SKM-1 (cell line): ENCODE results near the gene RPTOR.

Experiments used
- DNase-seq: peaks from one replicate; lab custom pipeline; 2025; ENCODE audit not compliant: unreplicated experiment; lab: John Stamatoyannopoulos, UW

The RPTOR gene

DNA sequence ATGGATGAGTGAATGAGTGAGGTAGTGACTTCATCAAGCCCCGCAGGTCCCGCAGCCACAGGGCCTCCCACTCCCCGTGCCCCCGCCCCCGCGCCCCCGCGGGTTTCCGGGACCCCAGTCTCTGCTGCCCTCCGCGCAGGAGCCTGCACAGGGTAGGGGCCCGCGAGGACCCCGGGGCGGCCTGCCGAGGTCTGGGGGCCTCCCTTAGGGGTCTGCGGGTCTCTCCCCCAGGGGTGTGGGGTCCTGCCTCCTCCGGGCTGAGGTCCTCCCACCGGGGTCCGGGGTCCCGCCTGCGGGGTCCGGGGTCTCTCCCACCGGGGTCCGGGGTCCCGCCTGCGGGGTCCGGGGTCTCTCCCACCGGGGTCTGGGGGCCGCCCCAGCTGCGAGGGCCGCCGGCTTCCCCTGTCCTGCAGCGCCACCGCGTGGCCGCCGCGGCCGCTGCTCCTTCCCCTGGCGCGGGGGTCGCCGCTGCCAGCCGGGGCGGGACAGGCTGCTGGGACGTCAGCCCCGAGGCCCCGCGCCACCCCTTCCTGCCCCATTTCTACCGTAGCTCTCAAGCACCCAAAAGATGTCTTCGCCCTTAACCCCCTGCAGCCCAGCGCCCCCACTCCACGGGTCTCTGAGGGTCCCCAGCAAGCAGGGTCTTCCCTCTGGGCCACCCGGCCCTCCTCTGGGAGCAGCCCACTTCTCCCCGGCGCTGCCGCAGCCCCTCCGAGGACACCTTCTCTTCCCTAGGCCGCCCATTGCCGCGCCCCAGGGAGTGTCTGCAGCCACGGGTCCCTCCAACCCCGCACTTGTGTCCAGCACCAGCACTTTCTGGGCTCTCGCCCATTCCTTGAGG, 436.6 kb downstream of the RPTOR start:
- DNase-seq: no peak

DNA sequence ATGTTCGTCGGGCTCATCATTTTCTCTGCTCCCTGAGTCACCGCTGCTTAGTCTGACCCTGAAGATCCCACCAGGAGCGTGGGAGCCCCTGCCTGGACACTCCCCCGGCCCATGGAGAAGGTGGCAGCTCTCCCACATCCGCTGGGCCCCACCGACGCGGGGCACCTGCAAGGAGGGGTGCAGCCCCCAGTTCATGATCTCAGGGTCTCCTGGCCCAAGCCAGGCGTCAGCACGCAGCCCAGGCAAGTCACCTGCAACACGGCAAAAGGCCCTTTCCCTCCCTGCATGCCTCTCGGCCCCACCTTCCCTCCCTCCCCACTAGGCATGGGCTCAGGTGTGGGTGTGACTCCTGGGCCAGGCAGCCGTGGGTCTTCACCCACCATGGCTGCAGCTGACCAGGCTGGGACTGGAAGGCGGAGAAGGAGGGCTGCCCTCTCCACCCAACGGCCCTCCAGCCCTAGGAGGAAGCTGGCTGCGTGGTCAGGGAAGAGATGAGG, 437.3 kb downstream of the RPTOR start:
- DNase-seq: no peak

DNA sequence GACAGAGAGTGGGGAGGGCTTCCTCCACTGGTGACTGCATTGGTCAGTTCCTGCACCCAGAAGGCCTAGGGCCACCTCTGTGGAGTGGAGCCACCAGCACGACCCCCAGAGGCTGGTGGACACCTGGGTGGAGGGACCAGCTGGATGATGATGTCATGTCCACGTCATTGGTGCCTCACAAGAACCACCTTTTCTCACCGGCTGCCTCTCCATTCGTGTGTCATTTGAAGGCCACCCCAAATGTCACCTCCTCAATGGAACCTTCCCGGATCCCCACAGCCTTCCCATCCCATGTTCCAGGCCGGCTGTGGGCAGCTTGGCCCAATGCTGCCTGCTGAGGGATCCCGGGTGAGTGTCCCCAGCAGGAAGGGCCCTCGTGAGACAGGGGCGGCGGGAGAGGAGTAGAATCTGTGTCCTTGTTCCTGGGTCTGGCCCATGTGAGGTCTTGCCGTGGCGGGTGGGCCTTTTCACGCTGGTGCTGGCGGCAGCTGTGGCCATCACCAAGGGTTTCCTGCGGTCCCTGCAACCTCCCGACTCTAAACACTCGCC, 437.9 kb downstream of the RPTOR start:
- no peak for DNase-seq

DNA sequence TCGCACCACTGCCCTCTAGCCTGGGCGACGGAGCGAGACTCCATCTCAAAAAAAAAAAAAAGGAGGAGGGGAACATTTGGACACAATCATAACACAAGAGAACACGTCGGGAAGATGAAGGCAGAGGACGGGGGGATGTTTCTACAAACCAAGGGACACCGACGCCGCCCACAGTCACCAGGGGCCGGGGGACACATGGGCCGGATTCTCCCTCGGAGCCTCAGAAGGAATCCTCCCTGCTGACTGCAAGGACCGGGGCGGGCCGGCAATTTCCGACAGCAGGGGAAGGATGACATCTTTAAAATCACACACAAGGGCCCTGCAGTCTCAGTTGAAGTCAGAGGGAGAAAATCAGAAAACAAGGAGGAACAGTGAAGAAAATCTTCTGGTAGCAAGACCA, 438.9 kb downstream of the RPTOR start:
- DNase-seq: no peak

GRCh38 chr17:80984749-80985148, 440.1 kb downstream of the RPTOR start:
- no peak for DNase-seq

DNA sequence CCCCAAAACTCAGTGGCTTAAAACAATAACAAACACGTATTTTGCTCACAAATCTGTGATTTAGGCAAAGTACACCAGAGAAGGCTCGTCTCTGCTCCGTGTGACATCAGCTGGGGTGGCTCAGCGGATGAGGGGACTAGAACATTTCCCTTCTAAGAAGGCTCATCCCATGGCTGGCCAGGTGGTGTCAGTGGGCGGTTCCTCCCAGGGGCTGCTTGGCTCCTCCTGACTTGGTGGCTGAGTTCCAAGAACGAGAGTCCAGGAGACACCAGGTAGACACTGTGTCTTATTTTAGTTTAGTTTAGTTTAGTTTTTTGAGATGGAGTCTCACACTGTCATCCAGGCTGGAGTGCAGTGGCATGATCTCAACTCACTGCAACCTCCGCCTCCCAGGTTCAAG, 441.4 kb downstream of the RPTOR start:
- no peak for DNase-seq

- peak; percentile 58 for DNase-seq
Observed at GRCh38 chr17:80986816-80987475, 442.3 kb downstream of the RPTOR start.

DNA sequence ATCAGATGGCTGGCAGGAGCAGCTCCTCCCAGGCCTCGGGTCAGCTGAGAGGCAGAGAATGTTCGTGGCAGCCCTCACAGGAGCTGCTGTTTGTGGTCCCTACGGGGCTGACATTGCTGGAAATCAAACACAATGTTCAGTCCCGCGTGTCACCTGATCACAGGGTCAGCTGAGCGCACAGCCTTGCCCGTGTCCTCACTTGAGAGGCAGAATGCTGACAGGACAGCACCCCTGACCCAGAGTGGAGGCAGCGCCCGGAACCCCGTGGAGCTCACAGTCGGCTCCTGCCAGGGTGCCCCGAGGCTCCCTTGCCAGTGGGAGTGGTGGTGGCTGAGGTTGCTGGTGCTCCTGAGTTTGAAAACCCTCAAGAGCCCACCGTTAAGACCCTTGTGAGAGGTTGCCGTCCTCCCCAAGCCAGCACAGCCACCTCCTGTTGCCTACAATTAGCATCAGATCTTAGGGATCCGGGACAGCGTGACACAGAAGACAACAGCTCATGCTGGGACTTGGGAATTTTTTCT, 443.4 kb downstream of the RPTOR start:
- DNase-seq: no peak

GRCh38 chr17:80989586-80989913, 444.9 kb downstream of the RPTOR start:
- no peak for DNase-seq

DNA sequence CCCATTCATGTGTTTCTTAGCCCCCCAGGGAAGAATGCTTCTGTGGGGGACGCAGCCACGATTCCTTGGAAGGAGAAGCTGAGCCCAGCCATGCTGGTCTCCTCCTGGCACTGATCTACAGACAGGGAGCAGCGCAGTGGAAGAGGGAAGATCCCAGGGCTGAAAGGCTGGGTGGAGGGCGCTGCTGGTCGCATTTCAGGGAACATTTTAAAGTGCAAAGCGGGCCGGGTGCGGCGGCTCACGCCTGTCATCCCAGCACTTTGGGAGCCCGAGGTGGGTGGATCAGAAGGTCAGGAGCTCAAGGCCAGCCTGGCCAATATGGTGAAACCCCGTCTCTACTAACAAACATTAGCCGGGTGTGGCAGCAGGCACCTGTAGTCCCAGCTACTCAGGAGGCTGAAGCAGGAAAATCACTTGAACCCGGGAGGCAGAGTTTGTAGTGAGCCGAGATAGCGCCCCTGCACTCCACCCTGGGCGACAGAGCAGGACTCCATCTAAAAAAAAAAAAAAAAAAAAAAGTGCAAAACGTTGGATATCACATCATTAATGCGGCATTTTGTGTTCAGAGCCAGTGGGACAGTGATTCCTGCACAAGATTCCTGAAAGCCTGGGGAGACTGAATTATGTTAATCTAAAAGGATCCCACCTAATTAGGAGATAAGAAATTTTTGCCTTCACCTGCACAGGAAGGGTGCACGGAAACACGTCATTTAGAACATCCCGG, 446.4 kb downstream of the RPTOR start:
- DNase-seq: no peak

DNA sequence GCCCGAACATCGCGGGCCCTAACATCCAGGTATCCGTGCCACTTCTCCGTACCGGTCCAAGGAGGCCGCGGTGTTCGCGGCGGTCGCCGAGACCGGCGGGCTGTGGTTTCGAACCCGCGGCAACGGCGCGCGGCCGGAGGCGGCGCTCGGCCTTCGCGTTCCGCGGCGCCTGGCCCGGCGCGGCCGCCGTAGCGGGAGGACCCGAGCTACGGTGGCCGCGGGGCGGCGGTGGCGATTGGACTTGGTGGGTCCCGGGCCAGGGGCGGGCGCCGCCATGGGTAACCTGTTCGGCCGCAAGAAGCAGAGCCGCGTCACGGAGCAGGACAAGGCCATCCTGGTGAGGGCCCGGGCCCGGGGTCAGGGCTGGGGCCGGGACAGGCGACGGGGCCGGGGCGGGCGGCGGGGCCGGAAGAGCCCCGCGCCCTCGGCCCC, 447.0 kb downstream of the RPTOR start, which contains the start of gene CHMP6:
Gene CHMP6, plus strand, starts transcription at position 197 of the 432 bp plus-strand sequence. Its CDS starts 78 bp downstream, at position 275.
- DNase-seq: no peak

DNA sequence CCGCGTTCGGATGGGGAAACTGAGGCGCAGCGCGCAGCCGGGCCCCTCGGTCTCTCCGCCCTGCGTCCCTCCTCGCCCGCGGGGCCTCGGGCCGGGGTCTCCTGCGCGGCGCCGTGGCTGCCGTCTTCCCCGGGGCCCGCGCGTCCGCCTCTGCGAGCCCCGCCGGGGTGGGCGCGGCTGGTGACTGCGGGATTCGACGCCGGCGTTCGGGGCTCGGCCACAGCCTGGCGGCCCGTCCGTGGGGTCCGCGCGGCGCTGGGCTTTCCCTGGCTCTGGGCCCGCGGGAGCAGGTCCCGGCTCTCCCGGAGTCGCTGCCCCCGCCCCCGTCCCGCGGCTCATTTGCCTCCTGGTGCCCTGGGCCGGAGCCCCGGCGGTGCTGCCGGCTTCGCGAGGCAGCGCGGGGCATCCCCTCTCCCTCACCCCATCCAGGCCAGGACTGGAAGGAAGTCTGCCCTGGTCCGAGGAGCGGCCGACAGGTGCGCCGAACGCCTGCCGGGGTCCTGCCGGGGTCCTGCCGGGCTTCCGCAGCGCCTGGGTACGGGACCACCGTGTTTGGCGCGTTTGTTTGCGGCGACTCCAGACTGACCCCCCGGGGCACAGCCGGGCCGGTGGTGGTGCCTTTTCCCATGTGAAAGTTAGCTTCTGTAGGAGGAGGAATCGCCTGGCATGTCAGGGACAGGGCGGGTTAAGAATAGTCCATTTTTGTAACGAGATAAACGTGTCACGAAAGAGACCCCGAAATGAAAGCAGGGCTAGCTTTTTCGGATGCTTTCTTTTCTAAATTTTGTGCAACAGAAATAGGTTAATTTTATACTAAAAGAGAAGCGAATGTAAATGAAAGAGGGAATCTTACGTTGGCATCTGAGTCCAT, 447.7 kb downstream of the RPTOR start:
- DNase-seq: no peak

DNA sequence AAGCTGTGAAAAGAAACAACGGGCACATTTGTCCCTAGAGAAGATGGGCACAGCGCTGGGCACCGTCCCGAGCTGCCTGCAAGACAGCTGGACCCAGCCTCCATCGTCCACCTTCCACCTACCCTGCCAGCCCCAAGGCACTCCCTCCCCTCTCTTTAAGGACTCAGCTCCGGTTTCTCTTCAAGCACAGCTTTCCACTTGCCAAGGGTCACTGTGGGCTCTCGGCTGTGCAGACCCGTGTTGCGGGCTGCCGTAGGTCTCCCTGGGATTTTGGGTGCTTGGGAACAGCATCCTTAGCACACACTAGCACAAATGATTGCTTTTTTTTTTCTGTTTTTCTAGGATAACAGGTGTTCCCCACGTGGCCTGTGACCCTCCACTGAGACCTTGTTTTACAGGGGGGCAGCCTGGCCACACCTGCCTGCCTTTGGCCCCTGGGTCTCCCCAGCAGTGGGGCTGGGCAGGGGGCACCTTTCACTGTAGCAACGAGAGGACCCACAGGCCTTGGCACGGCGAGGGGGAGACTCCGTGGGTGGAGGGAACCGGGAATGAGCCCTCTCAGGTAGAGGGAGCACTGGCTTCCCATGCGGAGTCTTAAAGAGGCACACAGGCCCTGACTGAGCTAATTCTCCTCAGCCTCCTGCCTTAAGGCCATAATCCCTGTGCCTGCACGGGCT, 448.4 kb downstream of the RPTOR start:
- DNase-seq: no peak

DNA sequence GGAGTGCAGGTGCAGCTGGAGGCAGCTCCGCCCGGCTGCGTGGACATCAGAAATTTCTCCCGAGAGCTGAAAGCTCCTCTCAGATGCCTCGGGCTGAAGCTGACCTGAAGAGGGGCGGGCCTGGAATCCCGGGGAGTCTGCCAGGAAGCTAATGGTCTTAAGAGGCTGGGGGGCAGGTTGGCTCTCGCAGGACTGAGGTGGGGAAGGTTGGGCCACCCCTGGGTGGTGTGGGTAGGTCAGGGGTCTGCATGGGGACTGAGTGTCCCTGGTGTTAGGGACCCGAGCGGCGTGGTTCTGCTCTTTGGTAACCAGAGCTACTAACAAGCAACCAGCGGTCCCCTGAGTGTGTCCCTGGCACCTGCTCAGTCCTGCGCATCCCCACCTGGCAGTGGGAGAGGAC, 450.5 kb downstream of the RPTOR start:
- no peak for DNase-seq

DNA sequence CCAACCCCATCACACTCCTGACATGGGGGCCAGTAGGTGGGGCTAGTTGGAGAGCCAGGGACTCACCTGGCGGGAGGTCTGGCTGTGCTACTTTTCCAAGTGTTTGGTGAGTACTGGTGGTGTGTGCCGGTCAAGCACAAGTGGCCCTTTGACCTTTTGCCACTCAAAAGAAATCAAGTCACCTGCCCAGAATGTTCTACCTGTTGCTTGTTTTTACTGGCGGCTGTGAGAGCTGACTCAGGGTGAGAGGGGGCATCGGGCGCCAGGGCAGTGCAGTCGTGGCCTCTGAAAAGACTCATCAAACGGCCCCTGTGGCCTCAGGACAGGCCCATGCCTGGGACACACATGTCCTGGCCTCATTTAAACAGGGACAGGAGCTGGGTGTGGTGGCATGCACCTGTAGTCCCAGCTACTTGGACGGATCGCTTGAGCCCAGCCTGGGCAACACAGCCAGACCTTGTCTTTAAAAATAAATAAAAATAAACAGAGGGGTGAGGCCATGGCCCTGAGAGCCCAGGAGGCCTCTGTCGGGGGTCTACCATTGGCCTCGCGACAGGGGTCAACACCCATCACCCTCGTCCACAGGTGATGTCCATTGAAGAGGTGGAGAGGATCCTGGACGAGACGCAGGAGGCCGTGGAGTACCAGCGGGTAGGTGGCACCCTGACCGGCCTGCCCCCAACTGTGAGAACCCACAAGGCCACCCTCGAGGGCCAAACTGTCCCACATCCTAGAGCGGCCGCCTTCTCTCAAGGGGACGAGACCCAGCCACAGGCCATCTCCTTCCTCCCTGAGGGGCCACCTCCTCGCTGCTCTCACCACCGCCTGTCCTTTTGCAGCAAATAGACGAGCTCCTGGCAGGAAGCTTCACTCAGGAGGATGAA, 452.0 kb downstream of the RPTOR start:
- DNase-seq: no peak

DNA sequence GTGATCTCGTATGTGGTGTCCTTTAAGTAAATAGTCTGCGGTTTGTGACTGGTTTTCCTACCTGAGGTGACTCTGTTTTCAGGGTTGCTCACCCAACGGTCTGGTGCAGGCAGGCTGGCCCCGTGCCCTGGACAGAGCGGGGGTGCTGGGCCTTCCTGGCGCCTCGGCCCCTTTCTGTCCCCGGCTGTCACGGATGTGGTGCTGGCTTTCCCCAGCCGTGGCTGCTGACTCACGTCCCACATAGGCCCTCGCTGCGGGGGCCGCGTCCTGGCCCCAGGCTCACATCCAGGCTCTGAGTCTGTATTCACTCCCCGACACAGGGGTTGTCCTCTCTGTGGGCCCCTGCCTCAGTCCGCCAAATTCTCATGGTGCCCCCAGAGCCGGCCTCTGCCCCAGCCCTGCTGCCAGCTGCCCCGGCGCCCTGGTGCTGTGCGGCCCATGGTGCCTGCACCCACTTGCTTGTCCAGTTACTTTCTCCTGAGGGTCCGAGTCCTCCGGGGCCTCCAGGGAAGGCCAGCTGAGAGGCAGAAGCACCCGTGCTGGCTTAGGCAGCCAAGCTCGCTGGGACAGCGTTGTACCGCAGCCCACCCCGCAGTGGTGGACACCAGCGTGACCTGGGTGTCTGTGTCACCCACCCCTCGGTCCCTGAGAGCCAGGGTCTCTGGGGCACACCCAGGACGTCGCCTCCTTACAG, 452.9 kb downstream of the RPTOR start:
- no peak for DNase-seq

GRCh38 chr17:80998118-80998747, 453.6 kb downstream of the RPTOR start:
- DNase-seq: no peak
